Stimulated activated CD4-positive, alpha-beta T cell treated with anti-CD3 and anti-CD28 coated beads, TNF-alpha, amount 100 ng/mL, for 24 hours (primary cell): Measurements from ENCODE around the gene GPR173.

Experiments
- DNase-seq, 3 experiments: peaks; one replicate each; pipeline ENCODE4 v3.0.0-alpha.2; 2020; ENCODE audit warnings: low read depth in 3 of 3

The GPR173 gene

GRCh38 chrX:53089224-53089842, 40.7 kb downstream of the GPR173 start:
- peak in 1 of 3 experiments; percentile 21 for DNase-seq

- no peak for DNase-seq
These were observed 41.3 kb downstream of the GPR173 start for GRCh38 chrX:53089925-53090324.

GRCh38 chrX:53091354-53091753, 42.8 kb downstream of the GPR173 start:
- DNase-seq: no peak

GRCh38 chrX:53093177-53093655, 44.6 kb downstream of the GPR173 start:
- DNase-seq: peak; percentile 44 to 77 (median 56)

- peak; percentile 53 to 77 (median 71) for DNase-seq
These were observed 45.4 kb downstream of the GPR173 start, which contains the start of gene KANTR for GRCh38 chrX:53093748-53094581. TSS of gene KANTR (plus strand) at chrX:53094142. CDS start at chrX:53124273, 30,131 bp downstream.

GRCh38 chrX:53094582-53094905, 46.0 kb downstream of the GPR173 start:
- no peak for DNase-seq

- DNase-seq: no peak
These were observed 47.2 kb downstream of the GPR173 start for GRCh38 chrX:53095796-53096195.

- no peak for DNase-seq
These were observed 66.4 kb downstream of the GPR173 start for GRCh38 chrX:53114864-53115549.

GRCh38 chrX:53115550-53115874, 66.9 kb downstream of the GPR173 start:
- no peak for DNase-seq

GRCh38 chrX:53116101-53116500, 67.5 kb downstream of the GPR173 start:
- no peak for DNase-seq

- no peak for DNase-seq
These were observed 73.4 kb downstream of the GPR173 start for GRCh38 chrX:53122013-53122412.

- DNase-seq: no peak
These were observed 76.9 kb downstream of the GPR173 start for GRCh38 chrX:53125506-53125905.

GRCh38 chrX:53126377-53126776, 77.8 kb downstream of the GPR173 start:
- no peak for DNase-seq

GRCh38 chrX:53128097-53128749, 79.6 kb downstream of the GPR173 start:
- DNase-seq: no peak
